Adrenal gland (tissue), 12 donors: ENCODE data around the gene ADARB2. TPM values are rescaled to one million over a fixed set of nuclear protein-coding genes. Genes with fewer than 3 reads are reported as not detected.
A peak's percentile ranks its signal among the peaks of the same experiment; 100 is the strongest.

Experiments used
- DNase-seq, 7 donors: peaks; one replicate each; pipeline ENCODE4 v3.0.0-alpha.2; 2019 to 2020
- H3K27ac ChIP-seq, 5 donors: fragments of 200-600 bp; sonication (generic) in 4 of 5; 1 replicate in 3 of 5; 2 replicates in 2 of 5; pipeline versions ENCODE4 v1.5.1 to v1.8.0; 2016 to 2020; ENCODE audit warnings: mild to moderate bottlenecking in 1 of 5
- H3K27me3 ChIP-seq: fragments of 200-600 bp; 2 replicates; pipeline ENCODE4 v1.8.0; 2021
- H3K36me3 ChIP-seq, 2 donors: fragments of 200-600 bp; replicated peaks in 1 of 2; 1 replicate in 1 of 2; 2 replicates in 1 of 2; pipeline versions ENCODE4 v1.5.1 to v1.8.0; 2018 to 2022
- H3K4me1 ChIP-seq, 2 donors: fragments of 200-600 bp; replicated peaks in 1 of 2; 1 replicate in 1 of 2; 2 replicates in 1 of 2; pipeline versions ENCODE4 v1.5.1 to v1.8.0; 2018 to 2021
- H3K4me3 ChIP-seq, 4 donors: fragments of 200-600 bp; sonication (generic) in 3 of 4; one replicate each; pipeline ENCODE4 v1.5.1; 2016 to 2018
- H3K9me3 ChIP-seq, 3 donors: fragments of 200-600 bp; sonication (generic) in 1 of 3; replicated peaks in 1 of 3; 1 replicate in 2 of 3; 2 replicates in 1 of 3; pipeline versions ENCODE4 v1.5.1 to v1.8.0; 2016 to 2021
- POLR2A ChIP-seq, 2 donors: fragments of 450-650 bp; IDR thresholded peaks; one replicate each; pipeline ENCODE4 v1.6.1; 2017; ENCODE audit warnings: antibody characterized with exemption in 2 of 2, mild to moderate bottlenecking in 2 of 2, moderate library complexity in 1 of 2
- WGBS, 4 donors: extraction: QIAGEN DNeasy Blood & Tissue Kit in 2 of 4; methylation state at CpG; one replicate each; pipeline versions ENCODE4 v1.1.5 to v1.1.7; 2013 to 2017; 5-methylcytosine and 5-hydroxymethylcytosine counted together
- intact Hi-C, 2 donors: fragments of 100-400 bp; cut with DNase I; formaldehyde crosslinking; loops; one replicate each; pipeline versions ENCODE4 v1.14.1 to v1.15.0; 2022 to 2023
- polyA plus RNA-seq, 3 donors: library from polyadenylated mRNA; stranded (reverse); fragments of 200-250 nt in 2 of 3; fragments of 350-450 nt in 1 of 3; fragmentation: Illumina TruSeq in 1 of 3; extraction: RNeasy Lipid Tissue Mini Kit (QIAGEN cat#74804) in 1 of 3; gene quantifications; one replicate each; pipeline ENCODE4 v1.2.3, GENCODE V29; 2013 to 2014
- total RNA-seq, 9 donors: library from RNA; depleted of rRNA in 4 of 9; stranded (reverse); fragments of >200 nt in 4 of 9; fragments of 120-200 nt in 1 of 9; fragmentation: NEBNext Ultra II Directional in 1 of 9; extraction: Animal tissue kit (Norgen Biotek cat#: 25700) in 1 of 9; gene quantifications; one replicate each; pipeline versions ENCODE4 v1.1.0 to v1.2.4, GENCODE V29; 2013 to 2023
- TF ChIP-seq, protein P1 (sequence below), 6 experiments: fragments of 450-650 bp in 4 of 6; fragments of 200-600 bp in 2 of 6; sonication (generic) in 1 of 6; IDR thresholded peaks; 1 replicate in 5 of 6; 2 replicates in 1 of 6; pipeline versions ENCODE4 v1.5.1 to v1.8.0; 2016 to 2021; ENCODE audit warnings: antibody characterized with exemption in 6 of 6, mild to moderate bottlenecking in 2 of 6, moderate library complexity in 1 of 6
- donor health status: healthy with polysubstance abuse.
- donor health status: Bipolar disorder and iron deficiency.
- donor health status: DM: yes; HTN: yes; CAD: no.
- donor health status: DM: no; HTN: no; CAD: no.
- donor health status: DM: no; HTN: no; CAD: no.
- donor health status: DM: yes; HTN: yes; CAD: no.

Gene ADARB2
- total and polyA plus RNA-seq, 12 donors: 0.14 to 3.1 (median 0.91) TPM

DNA sequence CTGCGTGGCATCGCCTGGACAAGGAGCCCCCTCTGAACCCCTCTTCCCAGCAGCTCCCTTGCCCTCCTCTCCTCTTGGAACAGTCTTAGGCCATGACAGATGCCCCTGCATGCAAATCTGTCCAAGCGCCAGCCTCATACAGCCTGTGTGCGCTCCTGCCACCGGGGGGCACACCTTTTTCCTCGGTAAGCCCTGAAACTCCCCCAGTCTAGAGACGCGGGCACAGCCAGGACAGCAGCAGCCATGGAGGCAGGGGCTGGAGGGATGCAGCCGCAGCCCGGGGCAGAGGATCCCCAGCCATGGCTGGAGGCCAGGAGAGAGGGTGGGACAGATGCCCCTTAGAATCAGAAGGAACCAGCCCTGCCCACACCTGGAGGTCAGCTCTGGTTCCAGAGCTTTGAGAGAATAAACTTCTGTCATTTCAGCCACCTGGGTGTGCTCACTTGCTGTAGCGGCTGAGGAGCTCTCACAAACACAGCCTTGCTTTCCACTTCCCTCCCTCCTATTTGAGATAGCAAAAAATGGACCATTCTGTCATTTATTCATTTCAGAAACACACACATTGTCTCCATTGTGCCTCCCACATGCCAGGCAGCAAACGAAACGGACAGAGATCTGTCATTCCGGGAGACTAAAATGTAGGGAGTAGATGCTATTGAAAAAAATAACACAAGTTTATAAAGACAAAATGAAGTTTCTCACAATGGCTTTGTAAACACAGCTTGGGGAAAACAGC lies 439.6 kb downstream of the ADARB2 start:
- H3K4me3 ChIP-seq: no peak overlapping the region
- H3K27me3 ChIP-seq: no peaks in the 10 kb centered on the region
- intact Hi-C loops: no loop called here
- H3K9me3 ChIP-seq: no peaks in the 10 kb centered on the region
- H3K4me1 ChIP-seq: no peaks in the 10 kb centered on the region
- 58 to 78% (median 62%) methylated on average over 10 to 14 of the region's 14 CpGs for WGBS, 4 donors
- TF ChIP-seq, protein P1, sequence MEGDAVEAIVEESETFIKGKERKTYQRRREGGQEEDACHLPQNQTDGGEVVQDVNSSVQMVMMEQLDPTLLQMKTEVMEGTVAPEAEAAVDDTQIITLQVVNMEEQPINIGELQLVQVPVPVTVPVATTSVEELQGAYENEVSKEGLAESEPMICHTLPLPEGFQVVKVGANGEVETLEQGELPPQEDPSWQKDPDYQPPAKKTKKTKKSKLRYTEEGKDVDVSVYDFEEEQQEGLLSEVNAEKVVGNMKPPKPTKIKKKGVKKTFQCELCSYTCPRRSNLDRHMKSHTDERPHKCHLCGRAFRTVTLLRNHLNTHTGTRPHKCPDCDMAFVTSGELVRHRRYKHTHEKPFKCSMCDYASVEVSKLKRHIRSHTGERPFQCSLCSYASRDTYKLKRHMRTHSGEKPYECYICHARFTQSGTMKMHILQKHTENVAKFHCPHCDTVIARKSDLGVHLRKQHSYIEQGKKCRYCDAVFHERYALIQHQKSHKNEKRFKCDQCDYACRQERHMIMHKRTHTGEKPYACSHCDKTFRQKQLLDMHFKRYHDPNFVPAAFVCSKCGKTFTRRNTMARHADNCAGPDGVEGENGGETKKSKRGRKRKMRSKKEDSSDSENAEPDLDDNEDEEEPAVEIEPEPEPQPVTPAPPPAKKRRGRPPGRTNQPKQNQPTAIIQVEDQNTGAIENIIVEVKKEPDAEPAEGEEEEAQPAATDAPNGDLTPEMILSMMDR (IDR thresholded peaks at IDR 0.05): no peak
- no peak for TF ChIP-seq POLR2A (IDR thresholded peaks at IDR 0.05)
- peak in 1 of 7 donors; percentile 34 for DNase-seq
- no peak overlapping the region for H3K27ac ChIP-seq
- H3K36me3 ChIP-seq: no peaks in the 10 kb centered on the region

DNA sequence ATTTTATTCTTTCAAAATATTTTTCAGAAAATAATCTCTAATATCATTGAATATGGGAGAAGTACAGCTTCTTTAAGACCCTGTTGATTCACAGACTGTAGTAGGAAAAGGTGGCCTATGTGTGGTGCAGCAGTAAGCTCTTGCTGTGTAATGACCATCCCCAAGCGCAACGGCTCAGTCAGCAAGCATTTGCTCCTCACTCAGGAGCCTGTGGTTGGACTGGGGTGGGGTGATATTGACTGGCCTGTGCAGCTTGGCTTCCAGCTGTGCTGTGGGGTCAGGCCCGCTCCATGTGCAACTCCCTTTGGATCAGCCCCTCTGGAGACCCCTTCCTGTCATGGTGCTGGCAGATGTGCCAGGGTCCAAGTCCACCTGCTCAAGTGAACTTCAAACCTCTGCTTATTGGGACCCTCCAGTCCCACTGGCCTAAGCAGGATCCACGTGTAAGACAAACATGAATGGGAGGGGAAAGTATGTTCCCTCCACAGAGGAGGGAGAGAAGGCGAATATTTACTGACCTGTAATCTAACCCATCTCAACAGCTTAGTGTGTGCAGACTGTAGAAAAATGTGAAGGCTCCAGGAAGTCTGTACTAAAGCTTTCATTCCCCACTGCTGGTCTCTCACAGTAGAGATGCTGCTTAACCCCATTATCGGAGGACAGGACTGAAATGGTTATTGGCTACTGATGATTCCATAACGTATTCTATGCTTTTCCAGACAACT lies 441.4 kb downstream of the ADARB2 start:
- Histone ChIP-seq H3K27me3 (no peaks in the 10 kb centered on the region), H3K4me3 (no peak overlapping the region), H3K27ac (no peak overlapping the region), H3K36me3 (no peaks in the 10 kb centered on the region), H3K9me3 (no peaks in the 10 kb centered on the region), H3K4me1 (no peaks in the 10 kb centered on the region)
- DNase-seq: peak in 1 of 7 donors; percentile 13
- intact Hi-C loops: no loop called here
- TF ChIP-seq, protein P1 (IDR thresholded peaks at IDR 0.05): no peak
- no peak for TF ChIP-seq POLR2A (IDR thresholded peaks at IDR 0.05)
- 85 to 91% (median 89%) methylated on average over 7 of the region's 7 CpGs for WGBS, 4 donors

DNA sequence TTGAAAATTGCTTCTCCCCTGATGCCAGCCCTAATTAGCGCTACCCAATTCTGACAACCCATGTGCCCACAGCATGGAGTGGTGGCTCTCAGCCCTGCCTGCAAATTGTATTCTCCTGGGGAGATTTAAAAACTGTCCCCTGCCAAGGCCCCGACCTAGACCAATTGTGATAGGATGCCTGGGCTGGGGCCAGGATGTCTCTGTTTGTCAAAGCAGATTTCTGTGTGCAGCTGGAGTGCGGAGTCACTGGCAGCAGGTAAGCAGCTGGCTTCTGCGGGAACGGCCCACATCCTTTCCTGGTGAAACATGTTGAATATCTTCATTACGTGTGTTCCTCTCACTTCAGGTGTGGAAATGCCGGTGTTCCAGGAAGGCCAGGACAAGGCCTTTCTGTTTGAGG lies 442.6 kb downstream of the ADARB2 start:
- intact Hi-C loops: no loop called here
- 87 to 96% (median 90%) methylated on average over 6 to 7 of the region's 7 CpGs for WGBS, 4 donors
- Histone ChIP-seq H3K27me3 (no peaks in the 10 kb centered on the region), H3K4me3 (no peak overlapping the region), H3K4me1 (no peaks in the 10 kb centered on the region), H3K36me3 (no peaks in the 10 kb centered on the region), H3K9me3 (no peaks in the 10 kb centered on the region), H3K27ac (no peak overlapping the region)
- TF ChIP-seq POLR2A (IDR thresholded peaks at IDR 0.05): no peak
- TF ChIP-seq, protein P1 (IDR thresholded peaks at IDR 0.05): no peak
- DNase-seq: peak in 1 of 7 donors; percentile 40

DNA sequence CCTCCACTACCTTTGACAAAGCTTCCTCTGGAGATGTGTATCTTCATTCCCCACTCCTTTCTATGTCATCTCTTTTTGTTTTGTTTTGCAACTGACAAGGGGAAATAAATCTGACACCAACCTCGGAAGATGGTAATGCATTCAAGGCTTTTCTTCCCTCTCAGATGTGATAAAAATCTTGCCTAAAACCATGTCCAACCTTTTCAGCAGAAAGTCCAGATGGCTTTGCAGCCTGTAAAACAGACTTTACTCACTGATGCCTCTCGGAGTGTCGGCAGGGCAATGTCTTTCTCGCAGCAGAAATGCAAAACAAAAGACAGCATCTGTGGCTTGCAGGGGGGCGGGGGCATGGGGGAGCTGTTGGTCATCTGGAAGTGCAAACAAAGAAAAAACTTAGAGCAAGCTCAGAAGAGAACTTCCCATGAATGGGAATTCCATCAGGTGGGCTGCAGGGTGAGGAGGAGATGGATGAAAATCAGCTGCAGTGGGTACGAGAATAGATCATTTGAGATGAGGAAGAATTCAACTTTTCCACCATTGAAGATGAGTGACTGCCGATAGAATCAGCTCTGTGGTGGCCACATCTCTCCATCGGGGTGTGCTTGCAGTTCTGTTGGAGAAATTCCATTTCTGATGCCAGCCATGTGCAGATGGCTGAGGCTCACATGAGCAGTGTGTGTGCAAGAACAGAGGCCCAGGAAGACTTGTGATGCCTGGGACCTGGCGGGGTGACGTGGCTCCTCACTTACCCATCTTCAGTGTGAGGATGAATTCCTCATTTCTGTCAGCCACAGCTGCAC lies 443.5 kb downstream of the ADARB2 start:
- intact Hi-C loops: no loop called here
- Histone ChIP-seq H3K36me3 (no peaks in the 10 kb centered on the region), H3K4me1 (no peaks in the 10 kb centered on the region), H3K9me3 (no peaks in the 10 kb centered on the region), H3K4me3 (no peak overlapping the region), H3K27me3 (no peaks in the 10 kb centered on the region), H3K27ac (no peak overlapping the region)
- WGBS, 4 donors: 50 to 55% (median 52%) methylated on average over 10 of the region's 10 CpGs
- peak in 2 of 7 donors; percentile 12 to 44 for DNase-seq
- no peak for TF ChIP-seq POLR2A (IDR thresholded peaks at IDR 0.05)
- TF ChIP-seq, protein P1 (IDR thresholded peaks at IDR 0.05): no peak
